ENCODE measurements around the gene DMRTA2.
"Not testable (repeated sequence)": the region's sequence is repeated elsewhere in the genome, so short reads cannot be mapped to it uniquely, and the experiment has no call there.

Gene DMRTA2

GRCh38 chr1:50381551-50381950 lies 41.7 kb downstream of the DMRTA2 start:
- not testable (repeated sequence) for DNase-seq (ENCODE audit: low read depth)

GRCh38 chr1:50378770-50379169 lies 44.5 kb downstream of the DMRTA2 start:
- DNase-seq (ENCODE audit: low read depth): no peak

GRCh38 chr1:50373532-50373931 lies 49.7 kb downstream of the DMRTA2 start:
- no peak for DNase-seq (ENCODE audit: low read depth)

GRCh38 chr1:50371749-50372148 lies 51.5 kb downstream of the DMRTA2 start:
- DNase-seq (ENCODE audit: low read depth): no peak

GRCh38 chr1:50369830-50370229 lies 53.4 kb downstream of the DMRTA2 start:
- no peak for DNase-seq (ENCODE audit: low read depth)

- no peak for DNase-seq (ENCODE audit: low read depth)
Observed at GRCh38 chr1:50369008-50369634, 54.1 kb downstream of the DMRTA2 start.

DNA sequence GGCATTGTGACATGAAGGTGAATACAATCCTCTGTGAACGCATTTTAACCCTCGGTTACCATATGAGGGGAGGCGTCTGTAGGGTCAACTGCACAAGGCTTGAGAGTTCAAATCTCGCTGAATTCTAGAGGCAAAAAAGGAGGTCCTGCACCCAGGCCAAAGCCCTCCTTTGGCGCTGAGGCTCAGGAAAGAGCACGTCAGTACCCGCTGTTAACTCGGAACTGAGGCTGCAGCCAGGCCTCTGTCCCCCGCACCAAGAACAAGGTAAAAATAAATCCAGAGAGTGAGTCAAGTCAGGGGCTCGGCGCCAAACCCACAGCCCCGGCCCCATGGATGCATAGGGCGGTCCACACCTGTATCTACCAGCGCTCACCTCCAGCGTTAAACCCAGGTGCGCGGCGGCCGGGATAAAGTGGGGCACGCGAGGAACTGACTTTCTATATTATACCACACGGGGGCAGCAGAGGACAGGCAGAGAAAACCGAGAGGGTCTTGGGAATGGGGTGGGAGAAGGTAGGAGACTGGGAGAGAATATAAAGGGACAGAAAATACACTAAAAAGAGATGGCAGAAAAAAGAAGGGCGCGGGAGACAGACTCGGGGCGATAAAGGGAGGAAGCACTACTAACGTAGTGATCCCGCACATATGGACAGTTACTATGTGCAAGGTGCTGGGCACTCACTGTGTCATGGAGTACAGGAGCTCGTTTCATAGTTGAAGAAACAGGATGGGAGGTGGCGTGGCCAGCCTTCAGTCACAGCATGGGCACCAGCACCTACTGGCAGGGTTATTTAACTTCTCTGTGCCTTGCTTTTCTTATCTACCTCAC lies 54.9 kb downstream of the DMRTA2 start:
- no peak for DNase-seq (ENCODE audit: low read depth)
